GM12878 (cell line): ENCODE measurements around the gene POP5.

ENCODE experiments used
- MTA2 ChIP-seq: fragments of 450-650 bp; IDR thresholded peaks from 2 replicates; pipeline ENCODE4 v1.6.1; 2016; ENCODE audit warnings: low read depth, mild to moderate bottlenecking, moderate library complexity
- NR2C2 ChIP-seq: IDR thresholded peaks from 2 replicates; pipeline ENCODE4 v1.6.1; 2011; ENCODE audit warnings: borderline replicate concordance, low read depth; ENCODE audit not compliant: control insufficient read depth, insufficient read length
- POLR2A ChIP-seq: IDR thresholded peaks from 2 replicates; pipeline ENCODE4 v1.6.1; 2011; ENCODE audit warnings: low read depth, mild to moderate bottlenecking, low read length
- RAD51 ChIP-seq: fragments of 450-650 bp; IDR thresholded peaks from 2 replicates; pipeline ENCODE4 v1.6.1; 2016; ENCODE audit warnings: moderate library complexity, mild to moderate bottlenecking, inconsistent platforms
- RFX5 ChIP-seq: IDR thresholded peaks from 2 replicates; pipeline ENCODE4 v1.6.1; 2011; ENCODE audit warnings: low read depth, low read length, improper control_type of control experiment
- TF ChIP-seq, protein P1 (sequence below): IDR thresholded peaks from 2 replicates; pipeline ENCODE4 v1.6.1; 2012; ENCODE audit warnings: low read depth, low read length, improper control_type of control experiment
- TF ChIP-seq, protein P2 (sequence below): fragments of 450-650 bp; IDR thresholded peaks from 2 replicates; pipeline ENCODE4 v1.6.1; 2017; ENCODE audit warnings: mild to moderate bottlenecking, moderate library complexity
- TF ChIP-seq, protein P3 (sequence below), 3 experiments: IDR thresholded peaks in 2 of 3; conservative IDR thresholded peaks in 1 of 3; 2 replicates each; pipeline ENCODE4 v1.5.1; 2011; ENCODE audit warnings: low read depth in 3 of 3, low read length in 3 of 3, mild to moderate bottlenecking in 3 of 3, control low read depth in 2 of 3, moderate library complexity in 2 of 3, inconsistent platforms in 1 of 3, mixed read lengths in 1 of 3; ENCODE audit not compliant: control insufficient read depth in 2 of 3, insufficient read depth in 1 of 3; ENCODE audit errors: extremely low read depth in 1 of 3

DNA sequence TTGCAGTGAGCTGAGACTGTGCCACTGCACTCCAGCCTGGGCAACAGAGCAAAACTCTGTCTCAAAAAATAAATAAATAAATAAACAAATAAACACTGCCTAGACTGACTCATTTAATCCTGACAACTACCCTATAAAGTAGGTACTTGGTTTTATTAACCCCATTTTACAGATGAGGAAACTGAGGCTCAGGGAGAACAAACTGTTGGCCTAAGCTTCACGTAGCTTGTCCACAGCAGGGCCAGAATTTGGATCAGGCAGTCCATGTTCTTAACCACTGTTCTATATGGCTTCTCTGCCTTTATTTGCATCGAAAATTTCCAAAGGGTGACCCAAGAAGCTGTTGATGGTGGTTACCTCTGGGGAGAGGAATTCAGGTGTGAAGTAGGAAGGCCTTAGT, 5.7 kb upstream of the POP5 start:
- TF ChIP-seq, protein P1, sequence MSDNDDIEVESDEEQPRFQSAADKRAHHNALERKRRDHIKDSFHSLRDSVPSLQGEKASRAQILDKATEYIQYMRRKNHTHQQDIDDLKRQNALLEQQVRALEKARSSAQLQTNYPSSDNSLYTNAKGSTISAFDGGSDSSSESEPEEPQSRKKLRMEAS, result no peak
- TF ChIP-seq, protein P2, sequence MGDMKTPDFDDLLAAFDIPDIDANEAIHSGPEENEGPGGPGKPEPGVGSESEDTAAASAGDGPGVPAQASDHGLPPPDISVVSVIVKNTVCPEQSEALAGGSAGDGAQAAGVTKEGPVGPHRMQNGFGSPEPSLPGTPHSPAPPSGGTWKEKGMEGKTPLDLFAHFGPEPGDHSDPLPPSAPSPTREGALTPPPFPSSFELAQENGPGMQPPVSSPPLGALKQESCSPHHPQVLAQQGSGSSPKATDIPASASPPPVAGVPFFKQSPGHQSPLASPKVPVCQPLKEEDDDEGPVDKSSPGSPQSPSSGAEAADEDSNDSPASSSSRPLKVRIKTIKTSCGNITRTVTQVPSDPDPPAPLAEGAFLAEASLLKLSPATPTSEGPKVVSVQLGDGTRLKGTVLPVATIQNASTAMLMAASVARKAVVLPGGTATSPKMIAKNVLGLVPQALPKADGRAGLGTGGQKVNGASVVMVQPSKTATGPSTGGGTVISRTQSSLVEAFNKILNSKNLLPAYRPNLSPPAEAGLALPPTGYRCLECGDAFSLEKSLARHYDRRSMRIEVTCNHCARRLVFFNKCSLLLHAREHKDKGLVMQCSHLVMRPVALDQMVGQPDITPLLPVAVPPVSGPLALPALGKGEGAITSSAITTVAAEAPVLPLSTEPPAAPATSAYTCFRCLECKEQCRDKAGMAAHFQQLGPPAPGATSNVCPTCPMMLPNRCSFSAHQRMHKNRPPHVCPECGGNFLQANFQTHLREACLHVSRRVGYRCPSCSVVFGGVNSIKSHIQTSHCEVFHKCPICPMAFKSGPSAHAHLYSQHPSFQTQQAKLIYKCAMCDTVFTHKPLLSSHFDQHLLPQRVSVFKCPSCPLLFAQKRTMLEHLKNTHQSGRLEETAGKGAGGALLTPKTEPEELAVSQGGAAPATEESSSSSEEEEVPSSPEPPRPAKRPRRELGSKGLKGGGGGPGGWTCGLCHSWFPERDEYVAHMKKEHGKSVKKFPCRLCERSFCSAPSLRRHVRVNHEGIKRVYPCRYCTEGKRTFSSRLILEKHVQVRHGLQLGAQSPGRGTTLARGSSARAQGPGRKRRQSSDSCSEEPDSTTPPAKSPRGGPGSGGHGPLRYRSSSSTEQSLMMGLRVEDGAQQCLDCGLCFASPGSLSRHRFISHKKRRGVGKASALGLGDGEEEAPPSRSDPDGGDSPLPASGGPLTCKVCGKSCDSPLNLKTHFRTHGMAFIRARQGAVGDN, result no peak
- no peak for TF ChIP-seq NR2C2
- no peak for TF ChIP-seq RFX5
- TF ChIP-seq, protein P3, sequence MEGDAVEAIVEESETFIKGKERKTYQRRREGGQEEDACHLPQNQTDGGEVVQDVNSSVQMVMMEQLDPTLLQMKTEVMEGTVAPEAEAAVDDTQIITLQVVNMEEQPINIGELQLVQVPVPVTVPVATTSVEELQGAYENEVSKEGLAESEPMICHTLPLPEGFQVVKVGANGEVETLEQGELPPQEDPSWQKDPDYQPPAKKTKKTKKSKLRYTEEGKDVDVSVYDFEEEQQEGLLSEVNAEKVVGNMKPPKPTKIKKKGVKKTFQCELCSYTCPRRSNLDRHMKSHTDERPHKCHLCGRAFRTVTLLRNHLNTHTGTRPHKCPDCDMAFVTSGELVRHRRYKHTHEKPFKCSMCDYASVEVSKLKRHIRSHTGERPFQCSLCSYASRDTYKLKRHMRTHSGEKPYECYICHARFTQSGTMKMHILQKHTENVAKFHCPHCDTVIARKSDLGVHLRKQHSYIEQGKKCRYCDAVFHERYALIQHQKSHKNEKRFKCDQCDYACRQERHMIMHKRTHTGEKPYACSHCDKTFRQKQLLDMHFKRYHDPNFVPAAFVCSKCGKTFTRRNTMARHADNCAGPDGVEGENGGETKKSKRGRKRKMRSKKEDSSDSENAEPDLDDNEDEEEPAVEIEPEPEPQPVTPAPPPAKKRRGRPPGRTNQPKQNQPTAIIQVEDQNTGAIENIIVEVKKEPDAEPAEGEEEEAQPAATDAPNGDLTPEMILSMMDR (IDR thresholded peaks at IDR 0.05 in 2 of 3, conservative IDR thresholded peaks at IDR 0.05 in 1 of 3; ENCODE audit: control insufficient read depth in 2 of 3, extremely low read depth in 1 of 3, insufficient read depth in 1 of 3, low read depth in 3 of 3, low read length in 3 of 3), result no peak
- TF ChIP-seq POLR2A, result no peak
- no peak for TF ChIP-seq MTA2
- TF ChIP-seq RAD51, result no peak
